ENCODE results near the gene RPA4. TPM values are rescaled to one million over a fixed set of nuclear protein-coding genes. Genes with fewer than 3 reads are reported as not detected.

RPA4 gene
- polyA plus RNA-seq, 6 donors from 2014 or later: 0.16 to 1.2 (median 0.60) TPM; not detected in 1

GRCh38 chrX:96906741-96907140 is 23.0 kb downstream of the RPA4 start:
- no peak overlapping the region for H3K27ac Mint-ChIP-seq

GRCh38 chrX:96907516-96908272 is 24.0 kb downstream of the RPA4 start:
- no peaks in the 10 kb centered on the region for H3K27me3 Mint-ChIP-seq
- ATAC-seq (ENCODE audit: low read depth in 2 of 2) (no peak), DNase-seq (no peak)
- no peak overlapping the region for H3K4me3 Mint-ChIP-seq
- no peaks in the 10 kb centered on the region for H3K36me3 Mint-ChIP-seq
- H3K27ac Mint-ChIP-seq: no peak overlapping the region
- H3K4me1 Mint-ChIP-seq: no peaks in the 10 kb centered on the region
- H3K9me3 Mint-ChIP-seq: no peaks in the 10 kb centered on the region

More at GRCh38 chrX:96906741-96907140, 23.0 kb downstream of the RPA4 start:
- Mint-ChIP-seq H3K9me3 (no peaks in the 10 kb centered on the region), H3K36me3 (no peaks in the 10 kb centered on the region), H3K4me1 (no peaks in the 10 kb centered on the region), H3K27me3 (no peaks in the 10 kb centered on the region), H3K4me3 (no peak overlapping the region)
- DNase-seq: no peak
- ATAC-seq (ENCODE audit: low read depth in 2 of 2): no peak

- ATAC-seq (ENCODE audit: low read depth in 2 of 2) (no peak), DNase-seq (no peak)
- Mint-ChIP-seq H3K9me3 (no peaks in the 10 kb centered on the region), H3K36me3 (no peaks in the 10 kb centered on the region), H3K4me3 (no peak overlapping the region), H3K27ac (no peak overlapping the region), H3K27me3 (no peaks in the 10 kb centered on the region), H3K4me1 (no peaks in the 10 kb centered on the region)
Observed at GRCh38 chrX:96909291-96909690, 25.6 kb downstream of the RPA4 start.

GRCh38 chrX:96918864-96919263 is 35.2 kb downstream of the RPA4 start:
- DNase-seq: no peak
- no peaks in the 10 kb centered on the region for H3K9me3 Mint-ChIP-seq
- no peak overlapping the region for H3K27ac Mint-ChIP-seq
- ATAC-seq (ENCODE audit: low read depth in 2 of 2): no peak
- H3K36me3 Mint-ChIP-seq: no peaks in the 10 kb centered on the region
- H3K27me3 Mint-ChIP-seq: no peaks in the 10 kb centered on the region
- no peaks in the 10 kb centered on the region for H3K4me1 Mint-ChIP-seq
- no peak overlapping the region for H3K4me3 Mint-ChIP-seq

GRCh38 chrX:96919672-96920071 is 36.0 kb downstream of the RPA4 start:
- DNase-seq (no peak), ATAC-seq (ENCODE audit: low read depth in 2 of 2) (no peak)
- Mint-ChIP-seq H3K9me3 (no peaks in the 10 kb centered on the region), H3K4me3 (no peak overlapping the region), H3K27ac (no peak overlapping the region), H3K27me3 (no peaks in the 10 kb centered on the region), H3K4me1 (no peaks in the 10 kb centered on the region), H3K36me3 (no peaks in the 10 kb centered on the region)

- Mint-ChIP-seq H3K36me3 (no peaks in the 10 kb centered on the region), H3K4me3 (no peak overlapping the region), H3K27ac (peak overlapping the region in 1 of 6 donors; percentile 22), H3K27me3 (no peaks in the 10 kb centered on the region), H3K4me1 (no peaks in the 10 kb centered on the region), H3K9me3 (peaks cover 0 to 8% (median 0%) of the 10 kb centered on the region in 7 donors)
- DNase-seq (no peak), ATAC-seq (ENCODE audit: low read depth in 2 of 2) (no peak)
Observed at GRCh38 chrX:96924581-96924980, 40.9 kb downstream of the RPA4 start.

GRCh38 chrX:96929036-96929435 is 45.3 kb downstream of the RPA4 start:
- H3K9me3 Mint-ChIP-seq: peaks cover 0 to 8% (median 0%) of the 10 kb centered on the region in 7 donors
- no peaks in the 10 kb centered on the region for H3K4me1 Mint-ChIP-seq
- no peak overlapping the region for H3K27ac Mint-ChIP-seq
- no peak for DNase-seq
- H3K27me3 Mint-ChIP-seq: no peaks in the 10 kb centered on the region
- ATAC-seq (ENCODE audit: low read depth in 2 of 2): no peak
- H3K36me3 Mint-ChIP-seq: no peaks in the 10 kb centered on the region
- no peak overlapping the region for H3K4me3 Mint-ChIP-seq

Other genes starting within 250 kb of the RPA4 start
- gene DIAPH2, start 199.1 kb upstream of the RPA4 start, polyA plus RNA-seq (ENCODE audit: low read depth in 6 of 6): 10 to 100 TPM in 3 of 6 donors, 1 to 10 TPM in 3; 6.4 to 15.2 (median 9.9) TPM